ES-I3 (cell line): ENCODE results near the gene BNC2.

Experiments
- H3K36me3 ChIP-seq: 2 replicates; pipeline ENCODE4 v1.6.1; 2013; ENCODE audit warnings: mild to moderate bottlenecking, low read length, control low read depth, moderate library complexity; ENCODE audit not compliant: insufficient read depth
- H3K4me1 ChIP-seq: 2 replicates; pipeline ENCODE4 v1.6.1; 2013; ENCODE audit warnings: mild to moderate bottlenecking, control low read depth, low read length; ENCODE audit not compliant: insufficient read depth
- H3K9ac ChIP-seq: 2 replicates; pipeline ENCODE4 v1.6.1; 2013; ENCODE audit warnings: low read depth, mild to moderate bottlenecking, low read length, moderate library complexity
- H3K9me3 ChIP-seq: 2 replicates; pipeline ENCODE4 v1.6.1; 2013; ENCODE audit warnings: mild to moderate bottlenecking, low read length, moderate library complexity; ENCODE audit not compliant: control insufficient read depth, insufficient read depth

The BNC2 gene

GRCh38 chr9:16411311-16411710 lies 459.2 kb downstream of the BNC2 start:
- peaks cover 3% of the 10 kb centered on the region; the same call in 1 of the 2 replicates for H3K4me1 ChIP-seq
- no peaks in the 10 kb centered on the region for H3K9me3 ChIP-seq
- no peaks in the 10 kb centered on the region for H3K36me3 ChIP-seq
- H3K9ac ChIP-seq, result no peak overlapping the region

- no peak overlapping the region for H3K9ac ChIP-seq
- no peaks in the 10 kb centered on the region for H3K9me3 ChIP-seq
- peaks cover 3% of the 10 kb centered on the region; the same call in 1 of the 2 replicates for H3K4me1 ChIP-seq
- H3K36me3 ChIP-seq, result no peaks in the 10 kb centered on the region
Observed at GRCh38 chr9:16410601-16411280, 459.7 kb downstream of the BNC2 start.

- Histone ChIP-seq H3K36me3 (no peaks in the 10 kb centered on the region), H3K9ac (no peak overlapping the region), H3K4me1 (no peaks in the 10 kb centered on the region), H3K9me3 (no peaks in the 10 kb centered on the region)
Observed at GRCh38 chr9:16407617-16408016, 462.9 kb downstream of the BNC2 start.

GRCh38 chr9:16406526-16407225 lies 463.8 kb downstream of the BNC2 start:
- H3K4me1 ChIP-seq, result no peaks in the 10 kb centered on the region
- no peaks in the 10 kb centered on the region for H3K36me3 ChIP-seq
- no peak overlapping the region for H3K9ac ChIP-seq
- no peaks in the 10 kb centered on the region for H3K9me3 ChIP-seq

- no peaks in the 10 kb centered on the region for H3K4me1 ChIP-seq
- H3K36me3 ChIP-seq, result no peaks in the 10 kb centered on the region
- H3K9me3 ChIP-seq, result no peaks in the 10 kb centered on the region
- H3K9ac ChIP-seq, result no peak overlapping the region
Observed at GRCh38 chr9:16405421-16405820, 465.0 kb downstream of the BNC2 start.

GRCh38 chr9:16401701-16402100 lies 468.8 kb downstream of the BNC2 start:
- H3K9me3 ChIP-seq, result no peaks in the 10 kb centered on the region
- H3K4me1 ChIP-seq, result peaks cover 4% of the 10 kb centered on the region
- no peak overlapping the region for H3K9ac ChIP-seq
- no peaks in the 10 kb centered on the region for H3K36me3 ChIP-seq

GRCh38 chr9:16398691-16399090 lies 471.8 kb downstream of the BNC2 start:
- peaks cover 4% of the 10 kb centered on the region for H3K4me1 ChIP-seq

GRCh38 chr9:16396389-16396788 lies 474.1 kb downstream of the BNC2 start:
- Histone ChIP-seq H3K9ac (no peak overlapping the region), H3K4me1 (peaks cover 4% of the 10 kb centered on the region), H3K9me3 (no peaks in the 10 kb centered on the region; the same call in 1 of the 2 replicates), H3K36me3 (no peaks in the 10 kb centered on the region)

More at GRCh38 chr9:16398691-16399090, 471.8 kb downstream of the BNC2 start:
- Histone ChIP-seq H3K36me3 (no peaks in the 10 kb centered on the region), H3K9me3 (no peaks in the 10 kb centered on the region; the same call in 1 of the 2 replicates), H3K9ac (no peak overlapping the region)

GRCh38 chr9:16391369-16391768 lies 479.1 kb downstream of the BNC2 start:
- H3K36me3 ChIP-seq, result no peaks in the 10 kb centered on the region

GRCh38 chr9:16387382-16387781 lies 483.1 kb downstream of the BNC2 start:
- H3K9me3 ChIP-seq, result no peaks in the 10 kb centered on the region
- no peaks in the 10 kb centered on the region for H3K36me3 ChIP-seq
- H3K9ac ChIP-seq, result no peak overlapping the region
- no peaks in the 10 kb centered on the region for H3K4me1 ChIP-seq

More at GRCh38 chr9:16391369-16391768, 479.1 kb downstream of the BNC2 start:
- H3K4me1 ChIP-seq, result no peaks in the 10 kb centered on the region
- no peak overlapping the region for H3K9ac ChIP-seq
- H3K9me3 ChIP-seq, result no peaks in the 10 kb centered on the region; the same call in 1 of the 2 replicates

GRCh38 chr9:16386827-16387077 lies 483.7 kb downstream of the BNC2 start:
- no peaks in the 10 kb centered on the region for H3K4me1 ChIP-seq
- no peaks in the 10 kb centered on the region for H3K9me3 ChIP-seq
- H3K36me3 ChIP-seq, result no peaks in the 10 kb centered on the region
- no peak overlapping the region for H3K9ac ChIP-seq

GRCh38 chr9:16386007-16386826 lies 484.3 kb downstream of the BNC2 start:
- Histone ChIP-seq H3K4me1 (no peaks in the 10 kb centered on the region), H3K9ac (no peak overlapping the region), H3K36me3 (no peaks in the 10 kb centered on the region), H3K9me3 (no peaks in the 10 kb centered on the region)

GRCh38 chr9:16385590-16385989 lies 484.9 kb downstream of the BNC2 start:
- no peaks in the 10 kb centered on the region for H3K36me3 ChIP-seq
- no peaks in the 10 kb centered on the region for H3K4me1 ChIP-seq
- H3K9me3 ChIP-seq, result no peaks in the 10 kb centered on the region
- no peak overlapping the region for H3K9ac ChIP-seq

- Histone ChIP-seq H3K9me3 (no peaks in the 10 kb centered on the region), H3K4me1 (no peaks in the 10 kb centered on the region), H3K36me3 (no peaks in the 10 kb centered on the region), H3K9ac (no peak overlapping the region)
Observed at GRCh38 chr9:16384993-16385392, 485.5 kb downstream of the BNC2 start.
